ENCODE measurements around the gene ST7. TPM values are rescaled to one million over a fixed set of nuclear protein-coding genes. Genes with fewer than 3 reads are reported as not detected.

Gene ST7
- total and polyA plus RNA-seq, 2 of the 8 experiments (the other 6 are each of a cell fraction or from before 2014, with no cell fraction given): 16.3 to 18.0 TPM

DNA sequence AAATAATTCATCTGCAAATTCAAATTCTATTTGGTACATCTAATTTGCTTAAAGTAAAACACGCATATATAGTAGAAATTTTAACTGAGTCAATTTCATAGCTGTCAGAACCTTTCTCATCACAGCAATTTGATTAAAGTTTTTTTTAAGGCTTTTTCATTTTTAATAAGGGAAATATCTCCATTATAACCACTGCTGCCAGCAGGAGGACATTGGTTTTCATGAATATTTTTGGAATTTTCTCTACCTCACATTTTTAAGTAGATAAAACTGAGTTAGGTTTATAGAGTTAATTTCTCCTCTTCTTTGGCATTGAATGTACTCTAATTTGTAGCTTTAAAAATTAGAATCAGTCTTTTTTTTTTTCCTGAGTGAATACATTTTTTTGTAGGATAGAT, 82.2 kb downstream of the ST7 start (continued):
- TF ChIP-seq CTBP2 (IDR thresholded peaks at IDR 0.05; ENCODE audit: borderline replicate concordance, insufficient read depth, insufficient read length, low read length): no peak
- no peak for TF ChIP-seq GABPA (IDR thresholded peaks at IDR 0.05; ENCODE audit: borderline replicate concordance, insufficient read depth, low read length)
- TF ChIP-seq SRF (IDR thresholded peaks at IDR 0.05; ENCODE audit: low read depth, low read length): no peak
- TF ChIP-seq ATF2 (IDR thresholded peaks at IDR 0.05; ENCODE audit: low read length): no peak

Measured in H1 (cell line).